ENCODE results near the gene ADCK1. TPM values are rescaled to one million over a fixed set of nuclear protein-coding genes. Genes with fewer than 3 reads are reported as not detected.
"Not testable (repeated sequence)": the region's sequence is repeated elsewhere in the genome, so short reads cannot be mapped to it uniquely, and the experiment has no call there.

ADCK1 gene
- total RNA-seq, 2 experiments from 2014 or later, result 7.5 to 9.6 TPM

DNA sequence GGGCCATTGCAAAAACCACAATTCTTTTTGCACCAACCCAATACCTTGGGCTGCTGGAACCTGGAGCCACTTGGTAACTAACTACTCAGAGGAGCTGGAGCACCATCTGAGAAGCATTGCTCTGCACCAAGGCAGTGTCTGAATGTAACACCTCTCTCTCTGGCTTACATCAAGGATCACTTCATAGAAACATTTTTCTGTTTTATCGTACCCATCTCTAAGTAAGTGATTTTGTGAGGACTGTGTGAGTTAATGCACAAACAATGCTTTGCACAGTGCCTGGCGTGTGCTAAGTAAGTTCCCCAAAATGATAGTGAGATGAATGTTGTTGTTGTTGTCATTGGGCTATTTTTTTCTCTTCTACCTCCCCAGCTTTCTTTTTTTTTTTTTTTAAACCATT, 111.4 kb downstream of the ADCK1 start:
- ChIA-PET POLR2A (no interaction called here), CTCF (ENCODE audit: unreplicated experiment) (no interaction called here)
- Histone ChIP-seq H3K9me2 (ENCODE audit: insufficient read depth, low read length) (no peaks in the 10 kb centered on the region), H3K4me3 (ENCODE audit: low read depth, low read length, poor library complexity, severe bottlenecking) (no peak overlapping the region), H4K20me1 (ENCODE audit: insufficient read depth, low read length) (no peaks in the 10 kb centered on the region), H3K79me2 (ENCODE audit: insufficient read depth, low read depth, low read length) (no peaks in the 10 kb centered on the region), H3K4me1 (ENCODE audit: insufficient read depth, low read length, poor library complexity, severe bottlenecking) (no peaks in the 10 kb centered on the region), H3K4me2 (ENCODE audit: low read length) (no peak overlapping the region), H3K27ac (ENCODE audit: low read depth, low read length, poor library complexity, severe bottlenecking) (no peak overlapping the region), H3K9me3 (ENCODE audit: low read length) (no peaks in the 10 kb centered on the region), H2AFZ (ENCODE audit: low read length) (no peak overlapping the region), H3K36me3 (ENCODE audit: insufficient read depth, low read length) (no peaks in the 10 kb centered on the region)
- BruUV-seq (replicated peaks), result no TSS peak
- TF ChIP-seq, protein P1, sequence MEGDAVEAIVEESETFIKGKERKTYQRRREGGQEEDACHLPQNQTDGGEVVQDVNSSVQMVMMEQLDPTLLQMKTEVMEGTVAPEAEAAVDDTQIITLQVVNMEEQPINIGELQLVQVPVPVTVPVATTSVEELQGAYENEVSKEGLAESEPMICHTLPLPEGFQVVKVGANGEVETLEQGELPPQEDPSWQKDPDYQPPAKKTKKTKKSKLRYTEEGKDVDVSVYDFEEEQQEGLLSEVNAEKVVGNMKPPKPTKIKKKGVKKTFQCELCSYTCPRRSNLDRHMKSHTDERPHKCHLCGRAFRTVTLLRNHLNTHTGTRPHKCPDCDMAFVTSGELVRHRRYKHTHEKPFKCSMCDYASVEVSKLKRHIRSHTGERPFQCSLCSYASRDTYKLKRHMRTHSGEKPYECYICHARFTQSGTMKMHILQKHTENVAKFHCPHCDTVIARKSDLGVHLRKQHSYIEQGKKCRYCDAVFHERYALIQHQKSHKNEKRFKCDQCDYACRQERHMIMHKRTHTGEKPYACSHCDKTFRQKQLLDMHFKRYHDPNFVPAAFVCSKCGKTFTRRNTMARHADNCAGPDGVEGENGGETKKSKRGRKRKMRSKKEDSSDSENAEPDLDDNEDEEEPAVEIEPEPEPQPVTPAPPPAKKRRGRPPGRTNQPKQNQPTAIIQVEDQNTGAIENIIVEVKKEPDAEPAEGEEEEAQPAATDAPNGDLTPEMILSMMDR (conservative IDR thresholded peaks at IDR 0.05; ENCODE audit: low read length), result no peak
- TF ChIP-seq EZH2phosphoT487 (IDR thresholded peaks at IDR 0.05; ENCODE audit: borderline replicate concordance, low read depth, low read length), result no peak
- intact Hi-C loops (cut with micrococcal nuclease; ENCODE audit: unreplicated experiment), result no loop called here
- DNase-seq (ENCODE audit: low spot score), result no peak

DNA sequence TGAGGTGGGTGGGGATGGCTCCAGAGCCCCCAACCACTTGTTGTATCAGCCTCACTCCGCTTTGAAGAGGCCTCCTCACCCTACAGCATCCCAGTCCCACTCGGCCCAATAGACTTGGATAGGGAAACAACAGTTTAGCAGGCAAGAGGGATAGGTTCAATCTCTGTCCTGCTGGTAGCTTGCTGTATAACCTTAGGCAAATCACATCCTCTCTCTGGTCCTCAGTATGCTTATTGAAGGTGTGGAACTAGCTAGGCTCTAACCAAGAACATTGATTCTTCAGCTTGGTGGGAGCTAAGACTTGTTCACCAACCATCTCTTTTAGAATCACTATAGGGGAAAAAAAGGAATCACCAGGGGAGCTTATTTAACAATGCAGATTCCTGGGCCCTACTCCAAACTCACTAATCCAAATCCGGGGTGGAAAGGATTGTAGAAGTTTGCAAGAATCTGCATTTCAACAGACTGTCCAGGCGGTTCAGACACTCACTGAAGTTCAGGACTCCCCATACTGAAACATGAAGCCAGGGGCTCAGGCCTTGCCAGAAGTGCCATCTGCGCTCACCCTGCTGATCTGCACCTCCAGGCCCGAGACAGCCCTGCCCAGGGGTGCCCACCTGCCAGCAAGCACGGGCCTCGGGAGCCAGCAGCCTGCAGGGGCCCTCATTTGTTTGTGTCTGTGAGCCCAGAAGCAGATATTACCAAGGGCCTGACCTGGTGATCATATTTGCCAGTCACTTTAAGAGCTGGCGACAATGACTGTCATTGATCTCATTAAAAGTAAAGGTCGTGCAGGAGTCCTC, 113.0 kb downstream of the ADCK1 start:
- H3K4me2 ChIP-seq (ENCODE audit: low read length), result no peak overlapping the region
- H2AFZ ChIP-seq (ENCODE audit: low read length), result no peak overlapping the region
- no TSS peak for BruUV-seq (replicated peaks)
- DNase-seq (ENCODE audit: low spot score), result no peak
- H4K20me1 ChIP-seq (ENCODE audit: insufficient read depth, low read length), result no peaks in the 10 kb centered on the region
- H3K9me2 ChIP-seq (ENCODE audit: insufficient read depth, low read length), result no peaks in the 10 kb centered on the region
- ChIA-PET POLR2A (no interaction called here), CTCF (ENCODE audit: unreplicated experiment) (no interaction called here)
- intact Hi-C loops (cut with micrococcal nuclease; ENCODE audit: unreplicated experiment), result no loop called here
- no peaks in the 10 kb centered on the region for H3K79me2 ChIP-seq (ENCODE audit: insufficient read depth, low read depth, low read length)
- H3K4me1 ChIP-seq (ENCODE audit: insufficient read depth, low read length, poor library complexity, severe bottlenecking), result no peaks in the 10 kb centered on the region
- no peak for TF ChIP-seq EZH2phosphoT487 (IDR thresholded peaks at IDR 0.05; ENCODE audit: borderline replicate concordance, low read depth, low read length)
- TF ChIP-seq, protein P1 (conservative IDR thresholded peaks at IDR 0.05; ENCODE audit: low read length), result no peak
- no peaks in the 10 kb centered on the region for H3K36me3 ChIP-seq (ENCODE audit: insufficient read depth, low read length)
- no peaks in the 10 kb centered on the region for H3K9me3 ChIP-seq (ENCODE audit: low read length)
- H3K4me3 ChIP-seq (ENCODE audit: low read depth, low read length, poor library complexity, severe bottlenecking), result no peak overlapping the region
- no peak overlapping the region for H3K27ac ChIP-seq (ENCODE audit: low read depth, low read length, poor library complexity, severe bottlenecking)

DNA sequence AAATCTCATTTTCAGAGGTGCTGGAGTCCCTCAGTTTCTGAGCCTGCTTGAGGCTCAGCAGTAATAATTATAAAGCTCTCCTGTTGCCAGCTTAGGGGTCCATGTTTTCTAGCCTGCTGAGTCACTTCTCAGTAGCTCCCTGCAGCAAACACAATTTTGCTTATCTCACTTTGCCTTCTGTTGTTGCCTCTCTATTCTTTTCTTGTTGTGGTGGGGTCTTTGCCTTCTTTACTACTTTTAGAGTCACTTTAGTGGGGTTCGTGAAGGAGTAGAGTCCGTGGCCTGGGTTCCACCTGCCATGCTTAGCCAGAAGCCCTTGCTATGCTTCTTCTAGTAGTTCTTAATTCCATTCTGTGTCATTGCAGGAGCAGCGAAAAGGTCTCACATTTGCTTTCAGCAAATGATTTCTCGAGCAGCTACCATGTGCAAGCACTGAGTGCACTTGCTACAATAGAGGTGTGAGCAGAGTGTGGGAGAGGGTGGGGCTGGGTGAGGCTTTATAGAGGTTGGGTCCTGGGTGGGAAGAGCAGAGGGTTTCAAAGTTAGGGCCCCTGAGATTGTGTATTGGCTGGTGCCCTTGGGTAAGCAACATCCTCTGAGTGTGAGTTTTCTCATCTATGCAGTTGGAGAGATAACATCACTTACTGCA, 114.3 kb downstream of the ADCK1 start:
- BruUV-seq (replicated peaks), result no TSS peak
- Histone ChIP-seq H3K36me3 (ENCODE audit: insufficient read depth, low read length) (no peaks in the 10 kb centered on the region), H3K27ac (ENCODE audit: low read depth, low read length, poor library complexity, severe bottlenecking) (no peak overlapping the region), H4K20me1 (ENCODE audit: insufficient read depth, low read length) (no peaks in the 10 kb centered on the region), H3K4me2 (ENCODE audit: low read length) (no peak overlapping the region), H3K4me1 (ENCODE audit: insufficient read depth, low read length, poor library complexity, severe bottlenecking) (no peaks in the 10 kb centered on the region), H3K9me2 (ENCODE audit: insufficient read depth, low read length) (no peaks in the 10 kb centered on the region), H2AFZ (ENCODE audit: low read length) (no peak overlapping the region), H3K9me3 (ENCODE audit: low read length) (no peaks in the 10 kb centered on the region), H3K79me2 (ENCODE audit: insufficient read depth, low read depth, low read length) (no peaks in the 10 kb centered on the region), H3K4me3 (ENCODE audit: low read depth, low read length, poor library complexity, severe bottlenecking) (no peak overlapping the region)
- TF ChIP-seq, protein P1 (conservative IDR thresholded peaks at IDR 0.05; ENCODE audit: low read length), result no peak
- no peak for DNase-seq (ENCODE audit: low spot score)
- ChIA-PET CTCF (ENCODE audit: unreplicated experiment) (no interaction called here), POLR2A (interaction anchor here (1.0 kb wide), 1 partner anchor 15 kb away, joined by 3 read pairs; no protein-coding TSS in a partner anchor)
- intact Hi-C loops (cut with micrococcal nuclease; ENCODE audit: unreplicated experiment), result no loop called here

DNA sequence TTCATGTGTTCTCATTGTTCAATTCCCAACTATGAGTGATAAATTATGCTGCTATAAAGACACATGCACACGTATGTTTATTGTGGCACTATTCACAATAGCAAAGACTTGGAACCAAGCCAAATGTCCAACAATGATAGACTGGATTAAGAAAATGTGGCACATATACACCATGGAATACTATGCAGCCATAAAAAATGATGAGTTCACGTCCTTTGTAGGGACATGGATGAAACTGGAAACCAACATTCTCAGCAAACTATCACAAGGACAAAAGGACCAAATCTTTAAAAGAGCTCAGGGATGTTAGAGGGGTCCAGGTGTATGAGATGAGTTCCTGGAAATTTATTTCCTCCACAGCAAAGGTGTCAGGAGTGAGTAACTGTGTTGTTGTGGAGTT, 115.5 kb downstream of the ADCK1 start:
- H2AFZ ChIP-seq (ENCODE audit: low read length); H3K36me3 ChIP-seq (ENCODE audit: insufficient read depth, low read length); H3K27ac ChIP-seq (ENCODE audit: low read depth, low read length, poor library complexity, severe bottlenecking); H3K4me3 ChIP-seq (ENCODE audit: low read depth, low read length, poor library complexity, severe bottlenecking); intact Hi-C loops (cut with micrococcal nuclease; ENCODE audit: unreplicated experiment); BruUV-seq (replicated peaks); H4K20me1 ChIP-seq (ENCODE audit: insufficient read depth, low read length); POLR2A ChIA-PET; DNase-seq (ENCODE audit: low spot score); H3K4me2 ChIP-seq (ENCODE audit: low read length); H3K9me3 ChIP-seq (ENCODE audit: low read length); CTCF ChIA-PET (ENCODE audit: unreplicated experiment); H3K9me2 ChIP-seq (ENCODE audit: insufficient read depth, low read length); H3K79me2 ChIP-seq (ENCODE audit: insufficient read depth, low read depth, low read length); H3K4me1 ChIP-seq (ENCODE audit: insufficient read depth, low read length, poor library complexity, severe bottlenecking): not testable (repeated sequence)
